Thoracic aorta (tissue), 2 donors: ENCODE results near the gene GCHFR. TPM values are rescaled to one million over a fixed set of nuclear protein-coding genes. Genes with fewer than 3 reads are reported as not detected.

Experiments
- ATAC-seq: fragments of 150-250 bp; one replicate; pipeline ENCODE4 v1.8.0; 2017; ENCODE audit warnings: low read depth; ENCODE audit not compliant: insufficient number of reproducible peaks, low FRiP score
- DNase-seq: peaks from one replicate; pipeline ENCODE4 v3.0.0-alpha.2; 2020; ENCODE audit warnings: low spot score
- H3K27ac ChIP-seq, 2 donors: fragments of 200-600 bp; sonication (generic); 1 replicate in 1 of 2; 2 replicates in 1 of 2; pipeline ENCODE4 v1.5.1; 2016; ENCODE audit warnings: mild to moderate bottlenecking in 2 of 2, moderate library complexity in 2 of 2
- H3K27me3 ChIP-seq: fragments of 200-600 bp; sonication (generic); replicated peaks from 2 replicates; pipeline ENCODE4 v1.6.0; 2016; ENCODE audit warnings: mild to moderate bottlenecking; ENCODE audit not compliant: insufficient read depth
- H3K36me3 ChIP-seq: fragments of 200-600 bp; sonication (generic); one replicate; pipeline ENCODE4 v1.5.1; 2016
- H3K4me1 ChIP-seq, 2 donors: fragments of 200-600 bp; sonication (generic); 1 replicate in 1 of 2; 2 replicates in 1 of 2; pipeline versions ENCODE4 v1.5.1 to v1.6.0; 2016; ENCODE audit warnings: low read depth in 2 of 2, mild to moderate bottlenecking in 1 of 2; ENCODE audit not compliant: control insufficient read depth in 1 of 2
- H3K4me3 ChIP-seq: fragments of 200-600 bp; sonication (generic); 2 replicates; pipeline ENCODE4 v1.5.1; 2016; ENCODE audit warnings: mild to moderate bottlenecking
- H3K9me3 ChIP-seq: fragments of 200-600 bp; sonication (generic); 2 replicates; pipeline ENCODE4 v1.5.1; 2016
- CTCF ChIP-seq: fragments of 200-600 bp; sonication (generic); IDR thresholded peaks from one replicate; pipeline ENCODE4 v1.5.1; 2019; ENCODE audit warnings: antibody characterized with exemption
- total RNA-seq, 2 donors: library from RNA; depleted of rRNA; stranded (reverse); fragments of >200 nt; gene quantifications; one replicate each; pipeline versions ENCODE4 v1.1.0 to v1.2.3, GENCODE V29; 2016

The GCHFR gene
- total RNA-seq, 2 donors from 2014 or later: 14.1 to 17.2 TPM

GRCh38 chr15:40722934-40723333, 40.9 kb upstream of the GCHFR start:
- Histone ChIP-seq H3K4me1 (no peaks in the 10 kb centered on the region), H3K9me3 (no peaks in the 10 kb centered on the region), H3K4me3 (no peak overlapping the region), H3K27ac (no peak overlapping the region), H3K36me3 (no peaks in the 10 kb centered on the region), H3K27me3 (no peaks in the 10 kb centered on the region)
- TF ChIP-seq CTCF: no peak
- no peak for ATAC-seq
- no peak for DNase-seq

- no peak overlapping the region for H3K27ac ChIP-seq
- no peak for ATAC-seq
- no peak for DNase-seq
- H3K4me3 ChIP-seq: no peak overlapping the region
- no peaks in the 10 kb centered on the region for H3K27me3 ChIP-seq
- TF ChIP-seq CTCF: no peak
- no peaks in the 10 kb centered on the region for H3K9me3 ChIP-seq
- H3K36me3 ChIP-seq: no peaks in the 10 kb centered on the region
- no peaks in the 10 kb centered on the region for H3K4me1 ChIP-seq
These were observed 39.9 kb upstream of the GCHFR start for GRCh38 chr15:40723919-40724318.

DNA sequence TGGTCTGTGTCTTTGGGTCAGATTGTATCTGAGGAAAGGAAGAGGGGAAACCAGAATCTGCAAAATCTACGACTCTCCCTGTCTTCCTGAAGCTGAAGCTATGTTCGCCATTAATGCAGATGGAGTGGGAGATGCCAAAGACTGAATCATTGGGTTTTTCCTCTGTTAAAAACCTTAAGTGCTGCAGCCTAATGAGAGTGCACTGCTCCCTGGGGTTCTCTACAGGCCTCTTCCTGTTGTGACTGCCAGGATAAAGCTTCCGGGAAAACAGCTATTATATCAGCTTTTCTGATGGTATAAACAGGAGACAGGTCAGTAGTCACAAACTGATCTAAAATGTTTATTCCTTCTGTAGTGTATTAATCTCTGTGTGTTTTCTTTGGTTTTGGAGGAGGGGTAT, 32.8 kb upstream of the GCHFR start:
- DNase-seq: no peak

DNA sequence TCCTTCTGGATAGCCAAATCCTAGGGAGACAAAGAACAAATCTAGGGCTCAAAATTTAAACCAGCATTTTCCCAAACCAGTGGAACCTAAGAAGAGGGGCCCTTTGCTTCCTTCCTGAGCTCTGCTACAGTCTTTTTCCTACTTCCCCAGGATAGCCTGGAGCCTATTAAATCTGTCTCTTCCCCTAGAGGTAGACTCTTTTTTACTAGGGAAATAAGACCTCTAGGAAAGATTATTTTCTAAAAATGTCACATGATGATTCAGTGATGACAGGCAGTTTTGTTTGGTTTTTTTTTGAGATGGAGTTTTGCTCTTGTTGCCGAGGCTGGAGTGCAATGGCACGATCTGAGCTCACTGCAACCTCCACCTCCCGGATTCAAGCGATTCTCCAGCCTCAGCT, 27.3 kb upstream of the GCHFR start:
- no peak for DNase-seq
- no peak for ATAC-seq
- peaks cover 47% of the 10 kb centered on the region for H3K36me3 ChIP-seq
- no peaks in the 10 kb centered on the region for H3K4me1 ChIP-seq
- H3K9me3 ChIP-seq: no peaks in the 10 kb centered on the region
- TF ChIP-seq CTCF: no peak
- no peak overlapping the region for H3K27ac ChIP-seq
- no peaks in the 10 kb centered on the region for H3K27me3 ChIP-seq
- no peak overlapping the region for H3K4me3 ChIP-seq

More for the DNA sequence above, 32.8 kb upstream of the GCHFR start:
- Histone ChIP-seq H3K36me3 (peaks cover 5% of the 10 kb centered on the region), H3K4me1 (no peaks in the 10 kb centered on the region), H3K4me3 (no peak overlapping the region), H3K9me3 (no peaks in the 10 kb centered on the region), H3K27ac (no peak overlapping the region), H3K27me3 (no peaks in the 10 kb centered on the region)
- no peak for ATAC-seq
- TF ChIP-seq CTCF: no peak

DNA sequence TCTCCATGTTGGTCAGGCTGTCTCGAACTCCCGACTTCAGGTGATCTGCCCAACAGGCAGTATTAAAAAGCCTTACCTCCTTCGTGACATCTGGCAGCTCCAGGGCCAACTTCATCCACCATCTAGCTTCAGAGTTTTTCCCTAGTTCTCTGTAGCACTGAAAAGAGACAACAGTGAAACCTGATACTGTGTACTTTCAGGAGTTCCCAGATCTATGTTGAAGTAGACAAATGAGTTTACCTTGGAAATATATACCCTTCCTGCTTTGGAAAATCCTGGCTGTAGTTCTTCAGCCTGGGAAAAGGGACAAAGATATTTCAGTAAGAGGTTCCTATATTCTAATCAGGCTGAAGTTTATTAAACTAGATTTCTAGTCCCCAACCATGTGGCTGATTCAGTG, 26.8 kb upstream of the GCHFR start:
- Histone ChIP-seq H3K27me3 (no peaks in the 10 kb centered on the region), H3K36me3 (peaks cover 47% of the 10 kb centered on the region)
- no peak for ATAC-seq

More for the DNA sequence above, 26.8 kb upstream of the GCHFR start:
- no peaks in the 10 kb centered on the region for H3K4me1 ChIP-seq
- H3K9me3 ChIP-seq: no peaks in the 10 kb centered on the region
- no peak for TF ChIP-seq CTCF
- no peak overlapping the region for H3K4me3 ChIP-seq
- H3K27ac ChIP-seq: no peak overlapping the region
- DNase-seq: no peak
